H1 (cell line): ENCODE results near the gene COL27A1. TPM values are rescaled to one million over a fixed set of nuclear protein-coding genes. Genes with fewer than 3 reads are reported as not detected.

Experiments
- CTCF ChIA-PET: fragments of 300-600 bp; sonication (Branson Sonifier 250); formaldehyde crosslinking; loops from one replicate; lab custom pipeline; 2021; ENCODE audit not compliant: partially characterized antibody; lab: Charles Lee
- POLR2A ChIA-PET: fragments of 300-600 bp; sonication (Branson Sonifier 250); formaldehyde crosslinking; loops from one replicate; lab custom pipeline; 2021; ENCODE audit warnings: inconsistent platforms; ENCODE audit not compliant: partially characterized antibody; lab: Charles Lee
- DNase-seq, 2 experiments: peaks; one replicate each; pipeline versions ENCODE4 v3.0.0 to v3.0.0-alpha.2; 2010 to 2022; ENCODE audit warnings: low spot score in 2 of 2, low read depth in 1 of 2, mixed read lengths in 1 of 2
- FAIRE-seq: peaks from 2 replicates; lab custom pipeline; 2011; peaks lifted over from hg19 to GRCh38; lab: Jason Lieb, UNC
- H2AFZ ChIP-seq: 2 replicates; pipeline ENCODE4 v1.8.1; 2012; ENCODE audit warnings: low read length, inconsistent platforms
- H2AK5ac ChIP-seq: 2 replicates; pipeline ENCODE4 v1.6.1; 2013; ENCODE audit warnings: low read depth, low read length
- H2BK120ac ChIP-seq: replicated peaks from 2 replicates; pipeline ENCODE3; 2013; ENCODE audit warnings: low read depth, low read length, inconsistent platforms
- H2BK12ac ChIP-seq: 2 replicates; pipeline ENCODE4 v1.6.1; 2013; ENCODE audit warnings: low read depth, low read length
- H2BK15ac ChIP-seq: 2 replicates; pipeline ENCODE4 v1.6.1; 2013; ENCODE audit warnings: low read length
- H2BK20ac ChIP-seq: 2 replicates; pipeline ENCODE4 v1.6.1; 2013; ENCODE audit warnings: low read length
- H2BK5ac ChIP-seq: 2 replicates; pipeline ENCODE4 v1.6.1; 2013; ENCODE audit warnings: low read depth, low read length
- H3K14ac ChIP-seq: 2 replicates; pipeline ENCODE4 v1.6.1; 2013; ENCODE audit warnings: inconsistent platforms; ENCODE audit not compliant: insufficient read length
- H3K18ac ChIP-seq: 2 replicates; pipeline ENCODE4 v1.6.1; 2013; ENCODE audit warnings: low read length; ENCODE audit errors: extremely low read depth
- H3K23ac ChIP-seq: 2 replicates; pipeline ENCODE4 v1.6.1; 2013; ENCODE audit warnings: inconsistent platforms; ENCODE audit not compliant: insufficient read length
- H3K23me2 ChIP-seq: 2 replicates; pipeline ENCODE4 v1.6.1; 2013; ENCODE audit warnings: low read depth, low read length
- H3K27ac ChIP-seq: 2 replicates; pipeline ENCODE4 v1.6.1; 2011; ENCODE audit warnings: low read depth, low read length, inconsistent platforms
- H3K27me3 ChIP-seq, 4 experiments: replicated peaks in 1 of 4; 1 replicate in 1 of 4; 2 replicates in 3 of 4; pipeline versions ENCODE4 v1.6.1 to v1.8.1; 2011 to 2013; ENCODE audit warnings: low read length in 3 of 4, mild to moderate bottlenecking in 3 of 4, inconsistent platforms in 2 of 4, mixed read lengths in 2 of 4, moderate library complexity in 1 of 4; ENCODE audit not compliant: control insufficient read depth in 3 of 4, insufficient read depth in 3 of 4; ENCODE audit errors: extremely low read depth in 1 of 4
- H3K36me3 ChIP-seq, 4 experiments: 2 replicates each; pipeline versions ENCODE4 v1.6.1 to v1.8.1; 2011 to 2013; ENCODE audit warnings: mild to moderate bottlenecking in 4 of 4, low read length in 3 of 4, moderate library complexity in 2 of 4, control low read depth in 1 of 4, inconsistent platforms in 1 of 4; ENCODE audit not compliant: insufficient read depth in 4 of 4, control insufficient read depth in 2 of 4
- H3K4ac ChIP-seq: replicated peaks from 2 replicates; pipeline ENCODE3; 2013; ENCODE audit warnings: low read length, low read depth, mixed read lengths, inconsistent platforms; ENCODE audit not compliant: insufficient read length
- H3K4me1 ChIP-seq, 4 experiments: replicated peaks in 1 of 4; 1 replicate in 1 of 4; 2 replicates in 3 of 4; pipeline versions ENCODE4 v1.6.1 to v1.8.1; 2011 to 2013; ENCODE audit warnings: low read length in 3 of 4, inconsistent platforms in 2 of 4, mixed read lengths in 1 of 4; ENCODE audit not compliant: insufficient read depth in 4 of 4, control insufficient read depth in 3 of 4
- H3K4me2 ChIP-seq, 2 experiments: 2 replicates each; pipeline versions ENCODE4 v1.6.1 to v1.8.1; 2011 to 2013; ENCODE audit warnings: low read depth in 2 of 2, low read length in 2 of 2, control low read depth in 1 of 2, inconsistent platforms in 1 of 2, mild to moderate bottlenecking in 1 of 2; ENCODE audit not compliant: insufficient read depth in 1 of 2
- H3K4me3 ChIP-seq, 4 experiments: fragments of 200-600, 300-600 bp in 1 of 4; sonication (generic), shearing (Covaris generic), sonication (Bioruptor Twin) in 1 of 4; 2 replicates each; pipeline versions ENCODE4 v1.5.1 to v1.8.1; 2011 to 2016; ENCODE audit warnings: low read length in 4 of 4, low read depth in 3 of 4, control low read depth in 2 of 4, inconsistent platforms in 2 of 4, mild to moderate bottlenecking in 2 of 4, mixed read lengths in 1 of 4, moderate library complexity in 1 of 4; ENCODE audit not compliant: insufficient read depth in 2 of 4; ENCODE audit errors: extremely low read depth in 1 of 4
- H3K56ac ChIP-seq: replicated peaks from 2 replicates; pipeline ENCODE3; 2013; ENCODE audit warnings: low read depth, mild to moderate bottlenecking, mixed read lengths, low read length, inconsistent platforms; ENCODE audit not compliant: insufficient read length
- H3K79me1 ChIP-seq: 2 replicates; pipeline ENCODE4 v1.6.1; 2013; ENCODE audit warnings: low read depth, low read length, control low read depth
- H3K79me2 ChIP-seq, 2 experiments: 2 replicates each; pipeline versions ENCODE4 v1.6.1 to v1.8.1; 2012 to 2013; ENCODE audit warnings: low read length in 2 of 2, mild to moderate bottlenecking in 2 of 2, inconsistent platforms in 1 of 2; ENCODE audit not compliant: insufficient read depth in 2 of 2, control insufficient read depth in 1 of 2
- H3K9ac ChIP-seq, 4 experiments: replicated peaks in 1 of 4; 1 replicate in 1 of 4; 2 replicates in 3 of 4; pipeline versions ENCODE4 v1.6.1 to v1.8.1; 2011 to 2013; ENCODE audit warnings: low read depth in 3 of 4, low read length in 3 of 4, control low read depth in 2 of 4, mild to moderate bottlenecking in 2 of 4, moderate library complexity in 2 of 4, inconsistent platforms in 1 of 4; ENCODE audit errors: extremely low read depth in 1 of 4
- H3K9me3 ChIP-seq, 2 experiments: 2 replicates each; pipeline versions ENCODE4 v1.6.1 to v1.8.1; 2012 to 2013; ENCODE audit warnings: mild to moderate bottlenecking in 2 of 2, moderate library complexity in 2 of 2, control low read depth in 1 of 2, inconsistent platforms in 1 of 2, low read depth in 1 of 2, low read length in 1 of 2, mixed read lengths in 1 of 2; ENCODE audit not compliant: insufficient read depth in 2 of 2
- H4K20me1 ChIP-seq, 2 experiments: replicated peaks in 1 of 2; 2 replicates each; pipeline versions ENCODE3 to v1.8.1; 2011 to 2013; ENCODE audit warnings: inconsistent platforms in 2 of 2, low read length in 2 of 2, mild to moderate bottlenecking in 1 of 2; ENCODE audit not compliant: insufficient read depth in 2 of 2, control insufficient read depth in 1 of 2
- H4K5ac ChIP-seq: 2 replicates; pipeline ENCODE4 v1.6.1; 2013; ENCODE audit warnings: low read length, low read depth, mixed read lengths, inconsistent platforms; ENCODE audit not compliant: insufficient read length
- H4K8ac ChIP-seq: 2 replicates; pipeline ENCODE4 v1.8.0; 2013; ENCODE audit warnings: mild to moderate bottlenecking, moderate library complexity, low read length, inconsistent platforms; ENCODE audit not compliant: insufficient read depth; ENCODE audit errors: extremely low read depth
- H4K91ac ChIP-seq: replicated peaks from 2 replicates; pipeline ENCODE3; 2013; ENCODE audit warnings: low read length, mixed read lengths, inconsistent platforms; ENCODE audit not compliant: insufficient read length
- CBX5 ChIP-seq: fragments of 300-800, 300-1000 bp; sonication (generic); IDR thresholded peaks from 2 replicates; pipeline ENCODE4 v1.7.1; 2016; ENCODE audit warnings: antibody characterized with exemption, low read length, low read depth
- CHD1 ChIP-seq: IDR thresholded peaks from 2 replicates; pipeline ENCODE4 v1.6.1; 2012; ENCODE audit warnings: low read depth, low read length, improper control_type of control experiment
- CREB1 ChIP-seq: IDR thresholded peaks from 2 replicates; pipeline ENCODE4 v1.6.1; 2012; ENCODE audit warnings: inconsistent platforms
- KDM1A ChIP-seq: fragments of 200-600, 300-600 bp; sonication (generic); IDR thresholded peaks from 2 replicates; pipeline ENCODE4 v1.7.1; 2016; ENCODE audit warnings: mild to moderate bottlenecking, low read length, borderline replicate concordance
- KDM5A ChIP-seq: fragments of 200-600 bp; IDR thresholded peaks from 2 replicates; pipeline ENCODE4 v1.7.1; 2012; ENCODE audit warnings: mild to moderate bottlenecking, low read length, inconsistent platforms, mixed read lengths
- POU5F1 ChIP-seq: IDR thresholded peaks from 2 replicates; pipeline ENCODE4 v1.6.1; 2011; ENCODE audit warnings: low read depth, mild to moderate bottlenecking, low read length, moderate library complexity
- TBP ChIP-seq: IDR thresholded peaks from 2 replicates; pipeline ENCODE4 v1.6.1; 2011; ENCODE audit warnings: low read depth, low read length, improper control_type of control experiment
- WGBS, 2 experiments: shearing (Covaris generic) in 1 of 2; methylation state at CpG; one replicate each; pipeline versions ENCODE4 v1.1.6 to v1.1.7; 2013 to 2015; ENCODE audit warnings: low lambda C conversion rate in 2 of 2, mixed read lengths in 2 of 2, inconsistent platforms in 1 of 2, low coverage in 1 of 2, missing lambda C conversion rate in 1 of 2; ENCODE audit not compliant: insufficient replicate concordance in 2 of 2, insufficient coverage in 1 of 2, insufficient read length in 1 of 2; ENCODE audit errors: extremely low coverage in 1 of 2, missing lambda C conversion rate in 1 of 2; 5-methylcytosine and 5-hydroxymethylcytosine counted together
- polyA plus RNA-seq, 7 experiments: library from polyadenylated mRNA; depleted of rRNA in 3 of 7; stranded (reverse) in 5 of 7; unstranded in 2 of 7; fragments of >200 nt in 5 of 7; fragments of 200-250 nt in 2 of 7; gene quantifications; 1 replicate in 5 of 7; 2 replicates in 1 of 7; 4 replicates in 1 of 7; pipeline versions ENCODE4 v1.2.1 to v1.2.3, GENCODE V29; 2011 to 2013; ENCODE audit warnings: missing spikeins in 2 of 7, mixed read lengths in 2 of 7
- total RNA-seq: library from RNA; stranded (reverse); fragmentation: NEBNext Ultra II Directional; extraction: Animal tissue kit (Norgen Biotek cat#: 25700); gene quantifications from 2 replicates; pipeline ENCODE4 v1.2.1, GENCODE V29; 2021

COL27A1 gene
- total and polyA plus RNA-seq, 2 of the 8 experiments (the other 6 are each of a cell fraction or from before 2014, with no cell fraction given) = 15.1 to 22.8 TPM

DNA sequence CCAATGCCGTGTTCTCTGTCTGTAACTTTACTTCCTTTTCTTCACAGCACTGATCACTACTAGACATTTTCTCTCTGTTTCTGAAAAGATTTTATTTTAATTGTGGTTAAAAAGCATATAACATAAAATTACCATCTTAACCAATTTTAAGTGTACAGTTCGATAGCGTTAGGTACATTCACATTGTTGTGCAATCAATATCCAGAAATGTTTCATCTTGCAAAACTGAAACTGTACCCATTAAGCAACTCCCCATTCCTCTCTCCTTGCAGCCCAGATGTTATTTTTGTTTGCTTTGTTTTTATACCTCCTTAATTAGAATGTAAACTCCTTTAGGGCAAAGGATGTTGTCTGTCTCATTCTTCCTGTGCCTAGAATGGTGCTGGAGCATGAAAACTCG lies 47.5 kb downstream of the COL27A1 start:
- no peak overlapping the region for H2BK12ac ChIP-seq
- H3K23me2 ChIP-seq = no peaks in the 10 kb centered on the region
- no peak overlapping the region for H2AFZ ChIP-seq
- no peak overlapping the region for H3K27ac ChIP-seq
- H4K8ac ChIP-seq = no peak overlapping the region
- CTCF ChIA-PET = interaction anchor here (1.2 kb wide), 1 partner anchor 18 kb away, joined by 3 read pairs; no protein-coding TSS in a partner anchor
- H4K91ac ChIP-seq = no peak overlapping the region
- no peak overlapping the region for H3K4me3 ChIP-seq
- TF ChIP-seq POU5F1 (no peak), CREB1 (no peak), CBX5 (no peak), KDM1A (no peak), TBP (no peak), KDM5A (no peak), CHD1 (no peak)
- 87% methylated on average over 4 of the region's 4 CpGs; no CpG with 5 or more reads in 1 of the 2 experiments for WGBS, 2 experiments
- no peaks in the 10 kb centered on the region for H3K27me3 ChIP-seq
- no peak overlapping the region for H2BK5ac ChIP-seq
- POLR2A ChIA-PET = no interaction called here
- H3K36me3 ChIP-seq = no peaks in the 10 kb centered on the region
- H2BK15ac ChIP-seq = no peak overlapping the region
- no peak overlapping the region for H3K56ac ChIP-seq
- peaks cover 0 to 24% (median 6%) of the 10 kb centered on the region in 4 experiments; a peak in 4 of 7 replicates for H3K4me1 ChIP-seq
- H3K9ac ChIP-seq = no peak overlapping the region
- H3K79me1 ChIP-seq = no peaks in the 10 kb centered on the region
- no peaks in the 10 kb centered on the region for H3K79me2 ChIP-seq
- H2AK5ac ChIP-seq = no peak overlapping the region
- no peak overlapping the region for H3K14ac ChIP-seq
- no peak overlapping the region for H3K4ac ChIP-seq
- H3K9me3 ChIP-seq = no peaks in the 10 kb centered on the region
- H4K5ac ChIP-seq = no peak overlapping the region
- no peak overlapping the region for H3K23ac ChIP-seq
- peaks cover 0 to 4% of the 10 kb centered on the region in 2 experiments for H4K20me1 ChIP-seq
- H3K4me2 ChIP-seq = no peak overlapping the region
- no peak overlapping the region for H2BK120ac ChIP-seq
- no peak overlapping the region for H2BK20ac ChIP-seq
- no peak overlapping the region for H3K18ac ChIP-seq
- DNase-seq = no peak
- FAIRE-seq = no peak
